ENCODE results near the gene HTR1A. TPM values are rescaled to one million over a fixed set of nuclear protein-coding genes. Genes with fewer than 3 reads are reported as not detected.

The HTR1A gene
- total RNA-seq, 1 donor from 2014 or later: not detected

- H3K9me3 Mint-ChIP-seq: no peaks in the 10 kb centered on the region
- no peak for DNase-seq (ENCODE audit: low spot score)
- H3K4me1 Mint-ChIP-seq: peaks cover 9% of the 10 kb centered on the region
- no peak for TF ChIP-seq EZH2 (IDR thresholded peaks at IDR 0.05)
- TF ChIP-seq EZH2phosphoT487 (IDR thresholded peaks at IDR 0.05): no peak
- no peak for TF ChIP-seq CTCF (IDR thresholded peaks at IDR 0.05)
- no peaks in the 10 kb centered on the region for H3K27me3 ChIP-seq
- no peak overlapping the region for H3K4me3 ChIP-seq
- H3K36me3 Mint-ChIP-seq: no peaks in the 10 kb centered on the region
- peaks cover 9% of the 10 kb centered on the region for H3F3A ChIP-seq (ENCODE audit: low read depth)
- H3K27ac Mint-ChIP-seq: no peak overlapping the region
- H2AFZ ChIP-seq (replicated peaks): no peak overlapping the region
- H3K9ac ChIP-seq: no peak overlapping the region
- no peaks in the 10 kb centered on the region for H3K9me3 ChIP-seq (ENCODE audit: low read depth)
- peaks cover 12% of the 10 kb centered on the region for H3K4me1 ChIP-seq
- H3K79me2 ChIP-seq (ENCODE audit: low read depth): no peaks in the 10 kb centered on the region
- no peak overlapping the region for H3K4me2 ChIP-seq
- no peaks in the 10 kb centered on the region for H3K36me3 ChIP-seq
- no peak overlapping the region for H3K4me3 Mint-ChIP-seq
- H4K20me1 ChIP-seq (ENCODE audit: low read depth): no peaks in the 10 kb centered on the region
- no peak overlapping the region for H3K27ac ChIP-seq
- H3K27me3 Mint-ChIP-seq (ENCODE audit: insufficient read depth, low read depth): peaks cover 2% of the 10 kb centered on the region
Observed at GRCh38 chr5:63987053-63987452, 24.8 kb upstream of the HTR1A start.

- H3K4me3 ChIP-seq: no peak overlapping the region
- no peaks in the 10 kb centered on the region for H3K9me3 ChIP-seq (ENCODE audit: low read depth)
- Mint-ChIP-seq H3K4me3 (no peak overlapping the region), H3K4me1 (peaks cover 9% of the 10 kb centered on the region), H3K9me3 (no peaks in the 10 kb centered on the region), H3K27ac (no peak overlapping the region), H3K27me3 (ENCODE audit: insufficient read depth, low read depth) (peaks cover 2% of the 10 kb centered on the region), H3K36me3 (no peaks in the 10 kb centered on the region)
- no peaks in the 10 kb centered on the region for H3K36me3 ChIP-seq
- peaks cover 12% of the 10 kb centered on the region for H3K4me1 ChIP-seq
- H3K79me2 ChIP-seq (ENCODE audit: low read depth): no peaks in the 10 kb centered on the region
- peaks cover 9% of the 10 kb centered on the region for H3F3A ChIP-seq (ENCODE audit: low read depth)
- no peak overlapping the region for H3K9ac ChIP-seq
- no peaks in the 10 kb centered on the region for H3K27me3 ChIP-seq
- H3K4me2 ChIP-seq: no peak overlapping the region
- H4K20me1 ChIP-seq (ENCODE audit: low read depth): no peaks in the 10 kb centered on the region
- TF ChIP-seq CTCF (IDR thresholded peaks at IDR 0.05): no peak
- no peak for TF ChIP-seq EZH2 (IDR thresholded peaks at IDR 0.05)
- no peak for TF ChIP-seq EZH2phosphoT487 (IDR thresholded peaks at IDR 0.05)
- H2AFZ ChIP-seq (replicated peaks): no peak overlapping the region
- DNase-seq (ENCODE audit: low spot score): no peak
- H3K27ac ChIP-seq: no peak overlapping the region
Observed at GRCh38 chr5:63981864-63982263, 19.6 kb upstream of the HTR1A start.

- Histone ChIP-seq H2AFZ (replicated peaks) (no peak overlapping the region), H3K4me1 (peaks cover 14% of the 10 kb centered on the region), H3K27ac (no peak overlapping the region), H3K4me3 (no peak overlapping the region), H3F3A (ENCODE audit: low read depth) (peaks cover 28% of the 10 kb centered on the region), H3K9me3 (ENCODE audit: low read depth) (no peaks in the 10 kb centered on the region), H3K9ac (no peak overlapping the region), H3K36me3 (no peaks in the 10 kb centered on the region), H3K4me2 (no peak overlapping the region), H4K20me1 (ENCODE audit: low read depth) (peaks cover 8% of the 10 kb centered on the region), H3K27me3 (peaks cover 36% of the 10 kb centered on the region), H3K79me2 (ENCODE audit: low read depth) (no peaks in the 10 kb centered on the region)
- H3K27me3 Mint-ChIP-seq (ENCODE audit: insufficient read depth, low read depth): peaks cover 25% of the 10 kb centered on the region
- H3K36me3 Mint-ChIP-seq: no peaks in the 10 kb centered on the region
- H3K4me3 Mint-ChIP-seq: no peak overlapping the region
- TF ChIP-seq EZH2phosphoT487 (IDR thresholded peaks at IDR 0.05): no peak
- TF ChIP-seq EZH2 (IDR thresholded peaks at IDR 0.05): no peak
- TF ChIP-seq CTCF (IDR thresholded peaks at IDR 0.05): no peak
- H3K9me3 Mint-ChIP-seq: peaks cover 9% of the 10 kb centered on the region
- no peak for DNase-seq (ENCODE audit: low spot score)
- H3K27ac Mint-ChIP-seq: no peak overlapping the region
- H3K4me1 Mint-ChIP-seq: peaks cover 10% of the 10 kb centered on the region
Observed at GRCh38 chr5:63963926-63964325, 1.7 kb upstream of the HTR1A start.
